HUES6 (cell line): ENCODE measurements around the gene MS4A12.
"Not testable (repeated sequence)": the region's sequence is repeated elsewhere in the genome, so short reads cannot be mapped to it uniquely, and the experiment has no call there.

Experiments used
- H3K27ac ChIP-seq: 2 replicates; pipeline ENCODE4 v1.7.0; 2013; ENCODE audit warnings: low read depth, mild to moderate bottlenecking, low read length, inconsistent platforms
- H3K27me3 ChIP-seq: 2 replicates; pipeline ENCODE4 v1.6.1; 2013; ENCODE audit warnings: low read length; ENCODE audit not compliant: control insufficient read depth, insufficient read depth
- H3K36me3 ChIP-seq: 2 replicates; pipeline ENCODE4 v1.6.1; 2013; ENCODE audit warnings: low read length; ENCODE audit not compliant: control insufficient read depth, insufficient read depth
- H3K4me1 ChIP-seq: 2 replicates; pipeline ENCODE4 v1.6.1; 2013; ENCODE audit warnings: low read length; ENCODE audit not compliant: control insufficient read depth, insufficient read depth
- H3K4me3 ChIP-seq: 2 replicates; pipeline ENCODE4 v1.5.1; 2013; ENCODE audit warnings: low read depth, low read length
- H3K9ac ChIP-seq: one replicate; pipeline ENCODE4 v1.6.1; 2013; ENCODE audit warnings: mild to moderate bottlenecking, low read length
- H3K9me3 ChIP-seq: 2 replicates; pipeline ENCODE4 v1.6.1; 2013; ENCODE audit warnings: low read depth, low read length; ENCODE audit not compliant: control insufficient read depth, insufficient read depth

The MS4A12 gene, protein sequence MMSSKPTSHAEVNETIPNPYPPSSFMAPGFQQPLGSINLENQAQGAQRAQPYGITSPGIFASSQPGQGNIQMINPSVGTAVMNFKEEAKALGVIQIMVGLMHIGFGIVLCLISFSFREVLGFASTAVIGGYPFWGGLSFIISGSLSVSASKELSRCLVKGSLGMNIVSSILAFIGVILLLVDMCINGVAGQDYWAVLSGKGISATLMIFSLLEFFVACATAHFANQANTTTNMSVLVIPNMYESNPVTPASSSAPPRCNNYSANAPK

DNA sequence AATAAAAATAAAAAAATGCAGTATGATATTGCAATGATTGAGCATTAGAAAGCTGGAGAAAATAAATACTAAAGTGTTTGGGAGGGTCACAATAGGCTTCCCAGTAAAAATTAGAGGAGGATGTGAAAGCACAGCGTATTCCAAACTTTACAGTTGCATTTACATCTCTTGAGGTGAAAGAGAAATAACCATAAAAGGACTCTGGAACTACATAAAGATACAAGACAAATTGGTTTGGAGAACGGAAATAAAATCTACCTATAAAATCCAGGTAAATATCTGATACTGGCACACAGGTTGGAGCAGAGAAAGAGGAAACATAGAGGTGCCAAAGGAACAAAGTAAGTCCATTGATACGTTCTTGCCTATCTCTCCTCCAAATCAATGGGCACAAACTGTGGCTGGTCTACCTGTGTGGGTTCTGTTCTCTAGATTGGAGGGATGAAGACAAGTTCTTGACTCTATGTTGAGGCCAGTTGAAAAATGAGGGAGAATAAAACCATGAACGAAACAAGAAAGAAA lies at the start of gene MS4A12:
TSS of gene MS4A12 (plus strand) at position 291 of the 522 bp plus-strand sequence. CDS start 4,541 bp downstream, outside the sequence.
- Histone ChIP-seq H3K4me1 (0 out of 2 replicates have a peak, but pooled peaks cover under 1% of the 10 kb centered on the region), H3K36me3 (no peaks in the 10 kb centered on the region), H3K9me3 (no peaks in the 10 kb centered on the region; the same call in 1 of the 2 replicates), H3K4me3 (no peak within 1 kb of the TSS), H3K27me3 (no peaks in the 10 kb centered on the region), H3K9ac (no peak within 1 kb of the TSS), H3K27ac (no peak within 1 kb of the TSS)

DNA sequence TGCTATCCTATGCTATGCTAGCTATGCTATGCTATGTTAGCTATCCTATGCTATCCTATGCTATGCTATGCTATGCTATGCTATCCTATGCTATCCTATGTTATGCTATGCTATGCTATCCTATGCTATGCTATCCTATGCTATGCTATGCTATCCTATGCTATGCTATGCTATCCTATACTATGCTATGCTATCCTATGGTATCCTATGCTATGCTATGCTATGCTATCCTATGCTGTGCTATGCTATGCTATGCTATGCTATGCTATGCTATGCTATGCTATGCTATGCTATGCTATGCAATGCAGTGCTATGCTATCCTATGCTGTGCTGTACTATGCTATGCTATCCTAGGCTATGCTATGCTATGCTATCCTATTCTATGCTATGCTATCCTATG lies 45.5 kb upstream of the MS4A12 start:
- peaks cover 5% of the 10 kb centered on the region; the same call in 1 of the 2 replicates for H3K9me3 ChIP-seq
- no peak overlapping the region for H3K4me3 ChIP-seq
- H3K9ac ChIP-seq = no peak overlapping the region
- H3K36me3 ChIP-seq = no peaks in the 10 kb centered on the region
- no peaks in the 10 kb centered on the region for H3K27me3 ChIP-seq
- H3K4me1 ChIP-seq = no peaks in the 10 kb centered on the region
- H3K27ac ChIP-seq = no peak overlapping the region

DNA sequence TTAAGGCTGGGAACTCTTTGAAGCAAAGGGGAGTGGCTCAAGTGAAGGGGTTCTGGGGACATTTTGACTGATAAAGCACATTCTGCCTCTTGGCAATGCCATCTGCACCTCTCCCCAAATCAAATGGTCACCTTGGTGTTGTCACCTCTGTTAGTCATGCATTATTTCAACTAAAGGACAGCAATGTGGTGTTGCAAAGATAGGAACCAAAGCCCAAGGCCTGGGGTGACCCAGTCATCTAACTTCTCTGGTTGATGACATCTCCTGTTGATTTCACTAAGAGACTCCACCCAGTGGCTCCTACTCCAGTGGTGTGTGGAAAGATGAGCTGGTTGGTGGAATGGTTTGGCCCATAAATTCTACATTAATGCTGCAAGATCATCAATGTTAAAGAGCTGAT lies 44.7 kb upstream of the MS4A12 start:
- Histone ChIP-seq H3K27me3 (no peaks in the 10 kb centered on the region), H3K27ac (no peak overlapping the region), H3K36me3 (no peaks in the 10 kb centered on the region), H3K4me1 (no peaks in the 10 kb centered on the region), H3K9ac (no peak overlapping the region), H3K9me3 (peaks cover 5% of the 10 kb centered on the region; the same call in 1 of the 2 replicates), H3K4me3 (no peak overlapping the region)

DNA sequence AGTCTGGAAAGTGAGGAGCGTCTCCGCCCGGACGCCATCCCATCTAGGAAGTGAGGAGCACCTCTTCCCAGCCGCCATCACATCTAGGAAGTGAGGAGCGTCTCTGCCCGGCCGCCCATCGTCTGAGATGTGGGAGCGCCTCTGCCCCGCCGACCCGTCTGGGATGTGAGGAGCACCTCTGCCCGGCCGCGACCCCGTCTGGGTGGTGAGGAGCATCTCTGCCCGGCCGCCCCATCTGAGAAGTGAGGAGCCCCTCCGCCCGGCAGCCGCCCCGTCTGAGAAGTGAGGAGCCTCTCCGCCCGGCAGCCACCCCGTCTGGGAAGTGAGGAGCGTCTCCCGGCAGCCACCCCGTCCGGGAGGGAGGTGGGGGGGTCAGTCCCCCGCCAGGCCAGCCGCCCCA lies 41.4 kb upstream of the MS4A12 start:
- H3K27ac ChIP-seq, H3K4me1 ChIP-seq, H3K36me3 ChIP-seq, H3K9ac ChIP-seq, H3K27me3 ChIP-seq, H3K4me3 ChIP-seq, H3K9me3 ChIP-seq: not testable (repeated sequence)

DNA sequence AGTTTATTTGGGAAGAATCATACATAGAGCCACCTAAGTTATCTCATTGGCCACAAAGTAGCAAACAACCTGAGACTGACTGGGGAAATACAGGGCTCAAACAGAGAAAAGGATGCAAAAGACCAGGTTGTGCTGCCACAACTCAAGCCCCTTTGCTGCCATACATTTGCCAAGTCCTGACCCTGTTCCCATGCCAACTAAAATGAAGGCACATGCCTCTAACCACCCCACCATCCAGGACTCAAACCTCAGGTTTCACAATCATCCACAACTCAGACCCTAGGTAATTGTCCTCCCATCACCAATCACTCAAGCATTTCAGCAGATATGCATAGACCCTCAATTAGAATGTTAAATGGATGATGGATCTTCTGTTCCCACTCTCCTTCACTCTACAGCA lies 38.4 kb upstream of the MS4A12 start:
- H3K4me3 ChIP-seq = no peak overlapping the region
- H3K4me1 ChIP-seq = no peaks in the 10 kb centered on the region
- no peaks in the 10 kb centered on the region for H3K27me3 ChIP-seq
- no peak overlapping the region for H3K27ac ChIP-seq
- no peaks in the 10 kb centered on the region for H3K36me3 ChIP-seq
- peaks cover 5% of the 10 kb centered on the region; the same call in 1 of the 2 replicates for H3K9me3 ChIP-seq
- no peak overlapping the region for H3K9ac ChIP-seq

DNA sequence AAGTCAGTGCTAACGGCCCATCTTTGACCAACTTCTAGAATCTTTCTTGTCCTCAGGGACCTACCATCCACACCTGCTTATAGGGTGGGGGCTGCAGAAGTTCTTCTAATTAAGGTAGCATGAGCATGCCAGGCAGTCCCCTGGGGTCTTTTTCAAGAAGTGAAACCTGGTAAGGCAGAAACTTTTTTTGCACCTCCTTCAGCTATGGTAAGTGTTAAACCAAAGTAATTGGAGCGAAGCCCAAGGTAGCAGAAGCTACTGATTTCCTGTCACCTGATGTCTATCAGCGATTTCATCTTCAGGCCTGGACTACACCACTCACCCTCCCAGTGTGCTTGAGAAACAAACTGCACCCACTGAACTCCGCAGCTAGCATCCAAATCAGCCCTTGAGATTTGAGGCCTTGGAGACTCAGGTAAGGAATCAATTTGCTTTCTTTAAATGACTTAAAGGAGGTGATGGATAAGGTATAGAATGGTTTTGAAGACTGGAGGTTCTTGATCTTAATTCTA lies 37.0 kb upstream of the MS4A12 start, which contains the start of gene MS4A1:
TSS of gene MS4A1 (plus strand) at position 317 of the 512 bp plus-strand sequence. CDS start 6,528 bp downstream, outside the sequence.
- Histone ChIP-seq H3K9me3 (peaks cover under 1% of the 10 kb centered on the region; the same call in 1 of the 2 replicates), H3K4me1 (no peaks in the 10 kb centered on the region), H3K9ac (no peak within 1 kb of the TSS), H3K4me3 (no peak within 1 kb of the TSS), H3K36me3 (no peaks in the 10 kb centered on the region), H3K27ac (no peak within 1 kb of the TSS), H3K27me3 (no peaks in the 10 kb centered on the region)

DNA sequence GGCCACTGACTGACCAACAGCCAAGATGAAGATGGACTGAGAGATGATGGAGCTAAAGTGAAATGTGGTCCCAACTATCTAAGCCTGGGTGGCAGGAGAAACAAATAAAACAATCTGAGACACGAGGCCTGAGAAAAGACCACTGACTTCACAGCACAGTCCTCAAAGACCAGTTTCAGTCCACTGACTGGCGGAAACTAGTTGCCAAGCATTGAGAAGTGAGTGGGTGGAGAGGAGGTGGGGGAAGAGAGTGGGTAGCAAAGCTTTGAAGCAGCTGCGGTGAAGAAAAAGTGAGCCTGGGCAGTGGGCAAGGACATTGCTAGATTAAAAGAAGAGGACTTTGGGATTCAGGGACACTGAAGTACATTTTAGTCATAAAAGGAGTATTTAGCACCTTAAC lies 35.0 kb upstream of the MS4A12 start:
- H3K9me3 ChIP-seq = no peaks in the 10 kb centered on the region
- no peak overlapping the region for H3K9ac ChIP-seq
- H3K36me3 ChIP-seq = no peaks in the 10 kb centered on the region
- no peak overlapping the region for H3K4me3 ChIP-seq
- no peak overlapping the region for H3K27ac ChIP-seq
- no peaks in the 10 kb centered on the region for H3K4me1 ChIP-seq
- no peaks in the 10 kb centered on the region for H3K27me3 ChIP-seq

DNA sequence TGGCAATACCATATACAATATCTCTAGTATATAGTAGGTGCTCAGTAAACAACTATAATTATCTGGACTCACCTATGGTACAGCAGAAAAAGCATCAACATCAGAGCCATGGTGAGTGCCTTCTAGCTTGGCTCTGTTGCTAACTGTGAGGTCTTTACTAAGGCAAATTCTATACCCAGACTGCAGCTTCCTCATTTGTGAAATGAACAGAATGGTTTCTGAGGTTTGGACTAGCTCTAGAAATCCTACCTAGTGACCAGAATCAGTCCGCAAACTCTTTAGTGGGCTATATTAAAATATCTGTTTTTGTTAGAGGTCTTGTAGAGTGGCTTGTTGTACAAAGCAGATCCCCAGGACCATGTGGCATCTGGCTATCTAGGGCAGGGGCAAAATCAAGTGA lies 33.2 kb upstream of the MS4A12 start:
- Histone ChIP-seq H3K27ac (no peak overlapping the region), H3K9ac (no peak overlapping the region), H3K4me3 (no peak overlapping the region), H3K4me1 (no peaks in the 10 kb centered on the region), H3K9me3 (no peaks in the 10 kb centered on the region), H3K27me3 (no peaks in the 10 kb centered on the region), H3K36me3 (no peaks in the 10 kb centered on the region)

DNA sequence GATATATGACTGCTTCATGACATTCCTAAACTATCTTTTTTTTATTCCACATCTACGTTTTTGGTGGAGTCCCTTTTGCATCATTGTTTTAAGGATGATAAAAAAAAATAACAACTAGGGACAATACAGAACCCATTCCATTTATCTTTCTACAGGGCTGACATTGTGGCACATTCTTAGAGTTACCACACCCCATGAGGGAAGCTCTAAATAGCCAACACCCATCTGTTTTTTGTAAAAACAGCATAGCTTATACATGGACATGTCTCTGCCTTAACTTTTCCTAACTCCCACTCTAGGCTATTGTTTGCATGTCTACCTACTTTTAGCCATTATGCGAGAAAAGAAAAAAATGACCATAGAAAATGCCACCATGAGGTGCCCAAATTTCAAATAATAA lies 23.7 kb upstream of the MS4A12 start:
- Histone ChIP-seq H3K9ac (no peak overlapping the region), H3K27me3 (no peaks in the 10 kb centered on the region), H3K27ac (no peak overlapping the region), H3K4me1 (no peaks in the 10 kb centered on the region), H3K36me3 (no peaks in the 10 kb centered on the region), H3K9me3 (no peaks in the 10 kb centered on the region), H3K4me3 (no peak overlapping the region)

DNA sequence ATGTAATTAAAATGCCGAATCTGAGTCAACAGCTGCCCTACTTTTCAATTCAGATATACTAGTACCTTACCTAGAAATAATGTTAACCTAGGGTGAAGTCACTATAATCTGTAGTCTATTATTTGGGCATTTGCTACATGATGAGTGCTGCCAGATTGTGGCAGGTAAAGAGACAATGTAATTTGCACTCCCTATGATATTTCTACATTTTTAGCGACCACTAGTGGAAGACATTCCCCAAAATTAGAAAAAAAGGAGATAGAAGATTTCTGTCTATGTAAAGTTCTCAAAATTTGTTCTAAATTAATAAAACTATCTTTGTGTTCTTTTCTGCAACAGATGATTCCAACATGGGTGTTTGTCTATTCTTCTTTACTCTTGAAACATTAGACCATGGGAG lies 22.9 kb upstream of the MS4A12 start:
- H3K27me3 ChIP-seq = no peaks in the 10 kb centered on the region
- no peaks in the 10 kb centered on the region for H3K36me3 ChIP-seq
- no peak overlapping the region for H3K4me3 ChIP-seq
- no peaks in the 10 kb centered on the region for H3K4me1 ChIP-seq
- H3K27ac ChIP-seq = no peak overlapping the region
- H3K9ac ChIP-seq = no peak overlapping the region
- H3K9me3 ChIP-seq = no peaks in the 10 kb centered on the region

DNA sequence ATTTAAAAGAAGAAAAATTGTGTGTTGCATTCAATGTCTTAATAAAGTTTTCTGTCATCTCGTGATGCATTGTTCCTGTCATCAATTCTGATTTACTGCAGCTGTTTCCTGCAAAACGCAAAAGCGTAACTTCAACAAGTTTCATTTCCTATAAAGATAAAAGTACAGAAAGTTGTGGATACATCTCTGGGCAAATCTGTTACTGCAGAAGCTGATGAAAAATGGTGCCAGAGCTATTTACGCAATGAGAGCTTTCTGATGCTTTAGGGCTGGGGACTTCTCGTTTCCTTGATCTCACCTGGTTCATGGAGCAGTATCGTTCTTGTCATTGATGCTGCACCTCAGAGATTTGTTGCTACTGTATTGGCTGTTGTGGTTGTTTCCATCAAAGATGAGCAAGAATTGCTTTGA lies 15.5 kb upstream of the MS4A12 start:
- Histone ChIP-seq H3K27me3 (no peaks in the 10 kb centered on the region), H3K27ac (no peak overlapping the region), H3K9me3 (no peaks in the 10 kb centered on the region), H3K36me3 (no peaks in the 10 kb centered on the region), H3K4me1 (no peaks in the 10 kb centered on the region), H3K9ac (no peak overlapping the region), H3K4me3 (no peak overlapping the region)
